DOHH2 (cell line): ENCODE measurements around the gene LRRC7.

Experiments used
- EZH2phosphoT487 ChIP-seq: fragments of 200-600 bp; sonication (generic); IDR thresholded peaks from 2 replicates; pipeline ENCODE4 v1.6.1; 2017; ENCODE audit warnings: borderline replicate concordance, mild to moderate bottlenecking, antibody characterized with exemption, low read length, moderate library complexity, mixed read lengths
- TF ChIP-seq, protein P1 (sequence below): fragments of 200-600 bp; sonication (generic); IDR thresholded peaks from one replicate; pipeline ENCODE4 v1.5.1; 2014; ENCODE audit warnings: antibody characterized with exemption, mild to moderate bottlenecking, low read depth, low read length; ENCODE audit not compliant: poor library complexity, severe bottlenecking

DNA sequence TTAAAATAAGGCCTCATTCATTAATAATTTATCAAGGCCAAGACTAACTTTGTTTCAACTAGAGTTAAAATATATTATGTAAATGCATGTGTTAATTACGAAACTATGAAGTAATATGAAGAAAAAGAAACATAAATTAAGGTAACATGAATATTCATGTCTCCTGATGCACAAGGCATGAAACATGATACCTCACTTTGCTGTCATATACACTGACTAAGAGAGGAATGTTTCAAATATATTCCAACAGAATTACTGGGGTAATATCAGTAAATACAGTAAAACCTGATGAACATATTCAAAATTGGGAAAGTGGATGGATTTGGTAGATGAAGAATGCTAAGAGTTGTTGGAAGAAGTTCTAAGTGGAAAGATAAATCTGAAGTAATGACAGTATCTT lies 274.6 kb downstream of the LRRC7 start:
- TF ChIP-seq, protein P1, sequence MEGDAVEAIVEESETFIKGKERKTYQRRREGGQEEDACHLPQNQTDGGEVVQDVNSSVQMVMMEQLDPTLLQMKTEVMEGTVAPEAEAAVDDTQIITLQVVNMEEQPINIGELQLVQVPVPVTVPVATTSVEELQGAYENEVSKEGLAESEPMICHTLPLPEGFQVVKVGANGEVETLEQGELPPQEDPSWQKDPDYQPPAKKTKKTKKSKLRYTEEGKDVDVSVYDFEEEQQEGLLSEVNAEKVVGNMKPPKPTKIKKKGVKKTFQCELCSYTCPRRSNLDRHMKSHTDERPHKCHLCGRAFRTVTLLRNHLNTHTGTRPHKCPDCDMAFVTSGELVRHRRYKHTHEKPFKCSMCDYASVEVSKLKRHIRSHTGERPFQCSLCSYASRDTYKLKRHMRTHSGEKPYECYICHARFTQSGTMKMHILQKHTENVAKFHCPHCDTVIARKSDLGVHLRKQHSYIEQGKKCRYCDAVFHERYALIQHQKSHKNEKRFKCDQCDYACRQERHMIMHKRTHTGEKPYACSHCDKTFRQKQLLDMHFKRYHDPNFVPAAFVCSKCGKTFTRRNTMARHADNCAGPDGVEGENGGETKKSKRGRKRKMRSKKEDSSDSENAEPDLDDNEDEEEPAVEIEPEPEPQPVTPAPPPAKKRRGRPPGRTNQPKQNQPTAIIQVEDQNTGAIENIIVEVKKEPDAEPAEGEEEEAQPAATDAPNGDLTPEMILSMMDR, result no peak
- no peak for TF ChIP-seq EZH2phosphoT487
